ENCODE results near the gene FAM53B.
"Not testable (repeated sequence)": the region's sequence is repeated elsewhere in the genome, so short reads cannot be mapped to it uniquely, and the experiment has no call there.

Gene FAM53B

GRCh38 chr10:124744102-124745050, at the start of gene FAM53B:
Gene FAM53B (minus strand): TSS chr10:124744378. CDS start chr10:124706713, 37,665 bp downstream.
- DNase-seq (ENCODE audit: low read depth) = no peak

GRCh38 chr10:124792998-124793352, 48.8 kb upstream of the FAM53B start:
- DNase-seq (ENCODE audit: low read depth) = no peak

GRCh38 chr10:124791547-124792348, 47.6 kb upstream of the FAM53B start, which contains the start of gene EEF1AKMT2:
Gene EEF1AKMT2 (minus strand): TSS chr10:124791887. CDS start chr10:124791833, 54 bp downstream.
- peak; percentile 35 for DNase-seq (ENCODE audit: low read depth)

GRCh38 chr10:124782900-124783299, 38.7 kb upstream of the FAM53B start:
- not testable (repeated sequence) for DNase-seq (ENCODE audit: low read depth)

- no peak for DNase-seq (ENCODE audit: low read depth)
These were observed 24.6 kb upstream of the FAM53B start for GRCh38 chr10:124768791-124769190.

GRCh38 chr10:124765256-124765655, 21.1 kb upstream of the FAM53B start:
- DNase-seq (ENCODE audit: low read depth) = no peak

- no peak for DNase-seq (ENCODE audit: low read depth)
These were observed 19.1 kb upstream of the FAM53B start for GRCh38 chr10:124763267-124763666.

GRCh38 chr10:124762281-124762680, 18.1 kb upstream of the FAM53B start:
- no peak for DNase-seq (ENCODE audit: low read depth)

- DNase-seq (ENCODE audit: low read depth) = no peak
These were observed 12.2 kb upstream of the FAM53B start for GRCh38 chr10:124756156-124756903.

- no peak for DNase-seq (ENCODE audit: low read depth)
These were observed 11.4 kb upstream of the FAM53B start for GRCh38 chr10:124755581-124755980.

- DNase-seq (ENCODE audit: low read depth) = no peak
These were observed 10.0 kb upstream of the FAM53B start for GRCh38 chr10:124754227-124754626.

- no peak for DNase-seq (ENCODE audit: low read depth)
These were observed 4.9 kb upstream of the FAM53B start for GRCh38 chr10:124748953-124749645.

- no peak for DNase-seq (ENCODE audit: low read depth)
These were observed 4.0 kb upstream of the FAM53B start for GRCh38 chr10:124748166-124748565.

- DNase-seq (ENCODE audit: low read depth) = no peak
These were observed 3.6 kb upstream of the FAM53B start for GRCh38 chr10:124747745-124748144.

- DNase-seq (ENCODE audit: low read depth) = no peak
These were observed 2.8 kb upstream of the FAM53B start for GRCh38 chr10:124746992-124747391.

- DNase-seq (ENCODE audit: low read depth) = not testable (repeated sequence)
These were observed 2.3 kb upstream of the FAM53B start for GRCh38 chr10:124746447-124746846.

- DNase-seq (ENCODE audit: low read depth) = no peak
These were observed 1.5 kb upstream of the FAM53B start for GRCh38 chr10:124745673-124746072.

GRCh38 chr10:124745252-124745651, 1.1 kb upstream of the FAM53B start:
- DNase-seq (ENCODE audit: low read depth) = no peak

GRCh38 chr10:124743191-124744101, 732 bp downstream of the FAM53B start:
- no peak for DNase-seq (ENCODE audit: low read depth)

GRCh38 chr10:124742413-124743190, 1.6 kb downstream of the FAM53B start:
- no peak for DNase-seq (ENCODE audit: low read depth)
